ENCODE results near the gene EYA2. TPM values are rescaled to one million over a fixed set of nuclear protein-coding genes. Genes with fewer than 3 reads are reported as not detected.

EYA2 gene
- total RNA-seq, 4 donors from 2014 or later, result 0.47 to 4.1 (median 2.2) TPM

GRCh38 chr20:46934746-46935287 lies 40.2 kb downstream of the EYA2 start:
- ATAC-seq, result no peak
- Histone ChIP-seq H3K36me3 (no peaks in the 10 kb centered on the region), H3K4me1 (peaks cover 0 to 4% (median 0%) of the 10 kb centered on the region in 3 donors), H3K27ac (no peak overlapping the region), H3K4me3 (no peak overlapping the region), H3K27me3 (peaks cover 35% of the 10 kb centered on the region), H3K9me3 (no peaks in the 10 kb centered on the region)
- TF ChIP-seq POLR2A (IDR thresholded peaks at IDR 0.05) (no peak), CTCF (IDR thresholded peaks at IDR 0.05) (no peak), EP300 (IDR thresholded peaks at IDR 0.05) (no peak), POLR2AphosphoS5 (IDR thresholded peaks at IDR 0.05) (no peak)
- 63 to 66% methylated on average over 1 to 4 of the region's 4 CpGs for WGBS, 2 donors (ENCODE audit: low coverage in 1 of 2)

- peaks cover 35% of the 10 kb centered on the region for H3K27me3 ChIP-seq
- H3K36me3 ChIP-seq, result no peaks in the 10 kb centered on the region
- peaks cover 0 to 4% (median 0%) of the 10 kb centered on the region in 3 donors for H3K4me1 ChIP-seq
- no peak for ATAC-seq
- no peak overlapping the region for H3K4me3 ChIP-seq
- no peak for TF ChIP-seq CTCF (IDR thresholded peaks at IDR 0.05)
- TF ChIP-seq EP300 (IDR thresholded peaks at IDR 0.05), result no peak
- TF ChIP-seq POLR2AphosphoS5 (IDR thresholded peaks at IDR 0.05), result no peak
- no peak for TF ChIP-seq POLR2A (IDR thresholded peaks at IDR 0.05)
- no peaks in the 10 kb centered on the region for H3K9me3 ChIP-seq
- no peak overlapping the region for H3K27ac ChIP-seq
- 85 to 91% methylated on average over 6 to 8 of the region's 9 CpGs for WGBS, 2 donors (ENCODE audit: low coverage in 1 of 2)
These were observed 40.9 kb downstream of the EYA2 start for GRCh38 chr20:46935394-46936017.

GRCh38 chr20:46936415-46937156 lies 41.9 kb downstream of the EYA2 start:
- Histone ChIP-seq H3K4me3 (no peak overlapping the region), H3K9me3 (no peaks in the 10 kb centered on the region), H3K36me3 (no peaks in the 10 kb centered on the region), H3K27me3 (peaks cover 33% of the 10 kb centered on the region), H3K4me1 (peaks cover 0 to 4% (median 0%) of the 10 kb centered on the region in 3 donors), H3K27ac (no peak overlapping the region)
- TF ChIP-seq CTCF (IDR thresholded peaks at IDR 0.05) (no peak), EP300 (IDR thresholded peaks at IDR 0.05) (no peak), POLR2A (IDR thresholded peaks at IDR 0.05) (no peak), POLR2AphosphoS5 (IDR thresholded peaks at IDR 0.05) (no peak)
- WGBS, 2 donors (ENCODE audit: low coverage in 1 of 2), result 29 to 37% methylated on average over 9 to 13 of the region's 18 CpGs
- no peak for ATAC-seq

GRCh38 chr20:46937157-46937523 lies 42.5 kb downstream of the EYA2 start:
- H3K9me3 ChIP-seq, result no peaks in the 10 kb centered on the region
- TF ChIP-seq EP300 (IDR thresholded peaks at IDR 0.05), result no peak
- TF ChIP-seq POLR2A (IDR thresholded peaks at IDR 0.05), result no peak
- TF ChIP-seq CTCF (IDR thresholded peaks at IDR 0.05), result no peak
- TF ChIP-seq POLR2AphosphoS5 (IDR thresholded peaks at IDR 0.05), result no peak
- no peak overlapping the region for H3K27ac ChIP-seq
- H3K27me3 ChIP-seq, result peaks cover 28% of the 10 kb centered on the region
- ATAC-seq, result no peak
- no peaks in the 10 kb centered on the region for H3K36me3 ChIP-seq
- H3K4me3 ChIP-seq, result no peak overlapping the region
- WGBS, 2 donors (ENCODE audit: low coverage in 1 of 2), result 53 to 61% methylated on average over 3 to 4 of the region's 4 CpGs
- H3K4me1 ChIP-seq, result peaks cover 0 to 4% (median 0%) of the 10 kb centered on the region in 3 donors

Data from gastroesophageal sphincter (tissue), 4 donors.